CD4-positive, alpha-beta T cell treated with Interleukin-17A for 1 hour (primary cell): ENCODE results near the gene APPBP2.
"Not testable (repeated sequence)": the region's sequence is repeated elsewhere in the genome, so short reads cannot be mapped to it uniquely, and the experiment has no call there.

Experiments used
- DNase-seq: peaks from one replicate; pipeline ENCODE4 v3.0.0-alpha.2; 2020

APPBP2 gene

GRCh38 chr17:60433021-60433997, 92.7 kb downstream of the APPBP2 start:
- DNase-seq: not testable (repeated sequence)

GRCh38 chr17:60430561-60430960, 95.5 kb downstream of the APPBP2 start:
- not testable (repeated sequence) for DNase-seq

GRCh38 chr17:60428491-60428890, 97.6 kb downstream of the APPBP2 start:
- not testable (repeated sequence) for DNase-seq

- no peak for DNase-seq
Measured at GRCh38 chr17:60426596-60426995, 99.4 kb downstream of the APPBP2 start.

GRCh38 chr17:60425626-60426025, 100.4 kb downstream of the APPBP2 start:
- DNase-seq: no peak

- no peak for DNase-seq
Measured at GRCh38 chr17:60423865-60424264, 102.2 kb downstream of the APPBP2 start.

GRCh38 chr17:60422162-60422665, 103.8 kb downstream of the APPBP2 start, which contains the start of gene CHCT1:
CHCT1 (plus strand) TSS chr17:60422489; CDS start chr17:60422593, 104 bp downstream.
- no peak for DNase-seq

GRCh38 chr17:60421273-60422161, 104.5 kb downstream of the APPBP2 start:
- DNase-seq: peak; percentile 75

GRCh38 chr17:60419875-60420274, 106.2 kb downstream of the APPBP2 start:
- not testable (repeated sequence) for DNase-seq

GRCh38 chr17:60419003-60419402, 107.0 kb downstream of the APPBP2 start:
- not testable (repeated sequence) for DNase-seq

GRCh38 chr17:60416368-60416925, 109.6 kb downstream of the APPBP2 start:
- DNase-seq: no peak

GRCh38 chr17:60415146-60415545, 110.9 kb downstream of the APPBP2 start:
- no peak for DNase-seq

- no peak for DNase-seq
Measured at GRCh38 chr17:60412701-60413100, 113.3 kb downstream of the APPBP2 start.

GRCh38 chr17:60410001-60410400, 116.0 kb downstream of the APPBP2 start:
- no peak for DNase-seq

- DNase-seq: no peak
Measured at GRCh38 chr17:60406887-60407286, 119.2 kb downstream of the APPBP2 start.

- no peak for DNase-seq
Measured at GRCh38 chr17:60403962-60404361, 122.1 kb downstream of the APPBP2 start.

- no peak for DNase-seq
Measured at GRCh38 chr17:60403523-60403810, 122.6 kb downstream of the APPBP2 start.

- DNase-seq: no peak
Measured at GRCh38 chr17:60401819-60402218, 124.2 kb downstream of the APPBP2 start.

GRCh38 chr17:60398227-60398959, 127.6 kb downstream of the APPBP2 start:
- peak; percentile 29 for DNase-seq

- no peak for DNase-seq
Measured at GRCh38 chr17:60396412-60396811, 129.6 kb downstream of the APPBP2 start.

- DNase-seq: no peak
Measured at GRCh38 chr17:60395508-60396065, 130.5 kb downstream of the APPBP2 start.
